GM12875 (cell line): ENCODE results near the gene CNKSR3.

Experiments
- H3K4me3 ChIP-seq: one replicate; pipeline ENCODE4 v1.5.1; 2011; ENCODE audit warnings: low read depth, low read length, control low read depth
- CTCF ChIP-seq: IDR thresholded peaks from 2 replicates; pipeline ENCODE4 v1.5.1; 2011; ENCODE audit warnings: low read depth, mild to moderate bottlenecking, control low read depth, inconsistent platforms, low read length, moderate library complexity, borderline replicate concordance; ENCODE audit not compliant: insufficient read depth

The CNKSR3 gene

GRCh38 chr6:154356113-154356512 is 154.4 kb downstream of the CNKSR3 start:
- no peak overlapping the region for H3K4me3 ChIP-seq
- no peak for TF ChIP-seq CTCF

GRCh38 chr6:154354265-154354777 is 156.2 kb downstream of the CNKSR3 start:
- no peak overlapping the region for H3K4me3 ChIP-seq
- no peak for TF ChIP-seq CTCF

GRCh38 chr6:154353626-154354025 is 156.9 kb downstream of the CNKSR3 start:
- TF ChIP-seq CTCF = no peak
- H3K4me3 ChIP-seq = no peak overlapping the region

- TF ChIP-seq CTCF = no peak
- H3K4me3 ChIP-seq = no peak overlapping the region
Measured at GRCh38 chr6:154352898-154353585, 157.4 kb downstream of the CNKSR3 start.

GRCh38 chr6:154350293-154350692 is 160.2 kb downstream of the CNKSR3 start:
- no peak overlapping the region for H3K4me3 ChIP-seq
- TF ChIP-seq CTCF = no peak

- no peak for TF ChIP-seq CTCF
- H3K4me3 ChIP-seq = no peak overlapping the region
Measured at GRCh38 chr6:154347981-154348380, 162.5 kb downstream of the CNKSR3 start.

- no peak overlapping the region for H3K4me3 ChIP-seq
- TF ChIP-seq CTCF = no peak
Measured at GRCh38 chr6:154345811-154346210, 164.7 kb downstream of the CNKSR3 start.
